Neural cell (in vitro differentiated cells): Measurements from ENCODE around the gene FBLN7.

Experiments
- EZH2 ChIP-seq: fragments of 200-600, 300-800 bp; shearing (Covaris generic), sonication (generic); IDR thresholded peaks from 2 replicates; pipeline ENCODE4 v1.6.1; 2014; ENCODE audit warnings: antibody characterized with exemption, low read length, borderline replicate concordance, mild to moderate bottlenecking; ENCODE audit not compliant: insufficient read depth, poor library complexity, severe bottlenecking
- REST ChIP-seq: IDR thresholded peaks from 2 replicates; pipeline ENCODE4 v1.6.1; 2012; ENCODE audit warnings: borderline replicate concordance
- TF ChIP-seq, protein P1 (sequence below): fragments of 450-650 bp; IDR thresholded peaks from 2 replicates; pipeline ENCODE4 v1.5.1; 2014; ENCODE audit warnings: antibody characterized with exemption, mild to moderate bottlenecking, moderate library complexity; ENCODE audit not compliant: poor library complexity, severe bottlenecking

- TF ChIP-seq EZH2 (no peak), REST (no peak)
- TF ChIP-seq, protein P1, sequence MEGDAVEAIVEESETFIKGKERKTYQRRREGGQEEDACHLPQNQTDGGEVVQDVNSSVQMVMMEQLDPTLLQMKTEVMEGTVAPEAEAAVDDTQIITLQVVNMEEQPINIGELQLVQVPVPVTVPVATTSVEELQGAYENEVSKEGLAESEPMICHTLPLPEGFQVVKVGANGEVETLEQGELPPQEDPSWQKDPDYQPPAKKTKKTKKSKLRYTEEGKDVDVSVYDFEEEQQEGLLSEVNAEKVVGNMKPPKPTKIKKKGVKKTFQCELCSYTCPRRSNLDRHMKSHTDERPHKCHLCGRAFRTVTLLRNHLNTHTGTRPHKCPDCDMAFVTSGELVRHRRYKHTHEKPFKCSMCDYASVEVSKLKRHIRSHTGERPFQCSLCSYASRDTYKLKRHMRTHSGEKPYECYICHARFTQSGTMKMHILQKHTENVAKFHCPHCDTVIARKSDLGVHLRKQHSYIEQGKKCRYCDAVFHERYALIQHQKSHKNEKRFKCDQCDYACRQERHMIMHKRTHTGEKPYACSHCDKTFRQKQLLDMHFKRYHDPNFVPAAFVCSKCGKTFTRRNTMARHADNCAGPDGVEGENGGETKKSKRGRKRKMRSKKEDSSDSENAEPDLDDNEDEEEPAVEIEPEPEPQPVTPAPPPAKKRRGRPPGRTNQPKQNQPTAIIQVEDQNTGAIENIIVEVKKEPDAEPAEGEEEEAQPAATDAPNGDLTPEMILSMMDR: no peak
These were observed 23.4 kb downstream of the FBLN7 start for GRCh38 chr2:112161431-112162145.
